Medulla oblongata (tissue), 1 donor: ENCODE measurements around the gene SLCO4C1.

Experiments used
- DNase-seq: peaks from one replicate; pipeline ENCODE4 v3.0.0-alpha.2; 2015; ENCODE audit errors: extremely low spot score

Gene SLCO4C1

DNA sequence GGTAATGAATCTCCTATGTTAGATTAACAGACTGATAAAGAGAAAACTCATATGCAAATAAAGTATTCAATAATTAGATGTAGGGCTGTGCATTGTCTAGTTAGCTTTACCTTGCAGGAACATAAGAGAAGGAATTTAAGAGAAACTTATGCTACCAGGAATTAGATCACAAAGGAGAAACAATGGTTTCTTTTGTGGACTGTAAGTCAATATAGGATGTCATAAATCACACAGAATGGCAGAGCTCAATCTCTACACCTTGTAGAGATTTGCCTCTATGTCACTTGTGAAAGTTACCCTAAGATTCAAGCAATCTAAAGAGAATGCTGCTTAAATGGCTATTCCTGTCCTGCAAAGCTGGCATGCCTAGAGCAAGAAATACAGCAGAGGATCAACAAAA lies 26.0 kb downstream of the SLCO4C1 start:
- no peak for DNase-seq

DNA sequence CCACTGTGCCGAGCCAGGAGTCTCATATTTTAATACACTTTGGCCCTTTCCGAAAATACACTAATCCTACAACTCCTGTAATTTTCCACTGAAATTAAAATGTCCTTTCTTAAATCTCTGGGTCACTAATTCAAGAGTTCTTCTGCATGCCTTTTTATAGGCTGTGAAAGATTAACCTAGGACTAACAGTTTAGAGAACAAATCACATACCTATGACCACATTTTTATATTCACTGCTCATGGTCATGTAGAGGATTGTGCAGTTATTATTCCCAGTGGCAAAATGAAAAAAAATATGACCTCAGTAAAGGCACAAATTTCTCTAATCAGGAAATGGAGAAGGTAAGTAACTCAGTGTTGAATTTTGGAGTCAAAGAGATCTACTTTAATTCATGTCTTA lies 33.4 kb downstream of the SLCO4C1 start:
- DNase-seq: no peak

DNA sequence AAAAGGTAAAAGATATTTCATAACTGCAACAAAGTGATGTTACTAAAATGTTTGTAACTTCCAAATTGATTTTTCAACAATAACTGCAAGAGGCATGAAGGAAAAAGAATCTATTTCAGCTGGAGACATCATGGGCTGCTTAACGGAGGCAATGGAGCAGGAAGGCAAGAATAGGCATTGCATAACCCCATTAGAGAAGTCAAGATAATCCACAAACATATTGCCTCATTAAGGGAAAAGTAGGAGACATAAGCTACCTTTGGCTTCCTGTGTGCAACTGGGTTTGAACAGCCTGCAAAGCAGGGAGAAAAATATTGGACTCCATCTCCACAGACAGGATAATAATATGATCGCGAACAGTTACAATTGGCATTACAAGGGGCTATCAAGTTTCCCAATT lies 46.7 kb downstream of the SLCO4C1 start:
- DNase-seq: no peak

DNA sequence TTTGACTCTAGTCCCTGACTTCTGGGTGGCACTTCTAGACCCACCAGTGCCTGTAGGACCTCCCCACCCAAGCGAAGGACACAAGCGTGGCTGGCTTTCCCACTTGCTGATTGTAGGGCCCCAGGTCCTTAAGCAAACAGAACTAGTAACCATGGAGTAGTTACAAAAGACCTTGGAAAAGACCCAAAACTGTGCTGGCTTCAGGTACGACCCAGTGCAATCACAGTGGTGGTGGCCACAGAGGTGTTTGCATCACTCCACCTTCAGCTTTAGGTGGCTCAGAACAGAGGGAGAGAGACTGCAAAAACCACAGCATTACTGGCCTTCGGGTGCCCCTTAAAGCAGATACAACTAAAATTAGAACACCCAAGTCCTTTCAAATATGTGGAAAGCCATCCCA lies 52.9 kb downstream of the SLCO4C1 start:
- DNase-seq: no peak

DNA sequence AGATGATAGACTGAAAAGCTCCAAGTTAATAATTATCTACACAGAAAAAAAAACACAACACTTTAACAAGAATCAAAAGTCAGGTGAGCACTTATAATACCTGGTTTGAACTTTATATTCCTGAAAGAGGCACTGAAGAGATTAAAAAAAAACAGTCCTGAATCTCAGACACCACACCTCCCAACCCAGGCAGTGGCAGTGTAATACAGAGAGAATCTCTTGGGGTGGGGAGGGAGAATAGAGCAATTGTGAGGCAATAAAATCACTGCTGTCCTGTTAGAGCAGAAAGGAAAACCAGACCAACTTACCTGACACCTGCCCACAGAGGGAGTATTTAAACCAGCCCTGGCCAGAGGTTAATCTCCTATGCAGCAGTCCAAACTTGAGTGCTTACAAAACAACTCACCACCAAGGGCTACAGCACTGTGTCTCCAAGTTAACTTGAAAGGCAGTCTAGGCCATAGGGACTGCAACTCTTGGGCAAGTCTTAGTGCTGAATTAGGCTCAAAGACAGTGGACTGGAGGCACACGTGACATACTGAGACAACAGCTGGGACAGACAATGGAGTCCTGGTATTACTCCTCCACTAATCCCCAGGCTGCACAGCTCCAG lies 54.2 kb downstream of the SLCO4C1 start:
- DNase-seq: no peak

DNA sequence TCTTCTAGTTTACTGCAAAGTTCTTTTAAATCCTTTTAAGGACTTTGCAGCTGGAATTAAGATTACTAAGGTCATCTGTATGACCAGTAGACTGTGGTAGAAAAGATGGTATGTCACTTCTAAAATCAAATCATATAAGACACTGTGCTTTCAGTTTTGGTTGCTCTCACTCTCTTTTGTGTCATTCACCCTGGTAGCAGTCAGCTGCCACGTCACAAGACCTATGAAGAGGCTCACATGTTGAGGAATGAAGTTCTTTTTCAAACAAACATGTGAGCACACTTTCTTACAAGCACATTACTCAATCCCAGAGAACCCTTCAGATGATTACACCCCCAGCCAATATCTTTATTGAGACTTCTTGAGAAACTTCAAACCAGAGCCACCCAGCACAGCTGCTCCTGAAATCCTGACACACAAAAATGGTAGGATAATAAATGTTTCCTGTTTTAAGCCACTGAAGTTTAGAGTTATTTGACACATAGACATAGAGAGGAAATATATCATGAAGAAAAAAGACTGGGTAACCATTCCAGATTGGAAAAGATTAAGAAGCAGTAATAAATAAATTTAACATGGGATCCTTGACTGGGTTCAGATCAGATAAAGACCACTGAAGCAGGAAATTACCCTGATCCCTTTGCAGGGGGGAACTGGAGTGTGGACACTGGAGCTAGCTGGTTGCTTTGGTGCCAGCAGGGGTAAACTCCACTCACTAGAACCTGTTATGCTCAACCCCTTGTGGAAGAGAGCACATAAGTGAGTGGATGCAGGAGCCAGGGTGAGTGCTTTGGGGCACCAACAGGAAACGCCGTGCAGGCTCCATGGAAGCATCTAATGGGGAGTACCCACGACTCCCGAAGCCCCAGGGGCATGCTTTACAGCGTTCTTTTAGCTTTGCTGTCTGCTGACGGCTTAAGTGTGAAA lies 64.1 kb downstream of the SLCO4C1 start:
- DNase-seq: no peak

DNA sequence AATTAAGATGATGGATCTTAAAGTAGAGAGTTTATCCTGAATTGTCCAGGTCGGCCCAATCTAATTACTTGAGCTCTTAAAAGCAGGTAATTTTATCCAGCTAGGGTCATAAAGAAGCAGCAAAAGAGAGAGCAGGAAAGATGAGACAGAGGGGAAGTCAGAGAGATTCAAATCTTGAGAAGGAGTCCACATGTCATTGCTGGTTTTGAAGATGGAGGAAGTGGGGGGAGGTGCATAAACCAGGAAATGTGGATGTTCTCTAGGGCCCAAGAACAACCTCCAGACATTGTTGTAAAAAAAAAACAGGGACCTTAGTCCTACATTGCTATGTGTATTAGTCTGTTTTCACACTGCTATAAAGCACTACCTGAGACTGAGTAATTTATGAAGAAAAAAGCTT lies 66.4 kb downstream of the SLCO4C1 start:
- DNase-seq: no peak

DNA sequence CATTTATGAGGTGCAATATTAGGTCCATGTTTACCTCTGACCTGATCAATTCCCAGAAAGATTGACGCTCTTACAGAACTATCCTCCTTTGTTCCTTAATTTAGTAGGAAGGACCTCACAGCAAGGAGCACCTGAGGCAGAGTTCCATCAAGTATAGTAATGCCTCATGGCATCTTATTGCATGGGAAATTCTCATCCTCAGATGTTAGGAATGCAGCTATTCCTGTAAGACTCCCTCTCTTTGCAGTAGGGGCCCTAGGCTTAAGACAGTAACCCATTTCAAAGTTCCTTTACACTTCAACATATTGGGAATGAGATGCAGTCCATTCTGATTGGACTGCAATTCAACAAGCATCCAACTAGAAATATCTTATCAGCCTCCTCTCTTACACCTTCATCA lies 69.8 kb downstream of the SLCO4C1 start:
- DNase-seq: no peak

DNA sequence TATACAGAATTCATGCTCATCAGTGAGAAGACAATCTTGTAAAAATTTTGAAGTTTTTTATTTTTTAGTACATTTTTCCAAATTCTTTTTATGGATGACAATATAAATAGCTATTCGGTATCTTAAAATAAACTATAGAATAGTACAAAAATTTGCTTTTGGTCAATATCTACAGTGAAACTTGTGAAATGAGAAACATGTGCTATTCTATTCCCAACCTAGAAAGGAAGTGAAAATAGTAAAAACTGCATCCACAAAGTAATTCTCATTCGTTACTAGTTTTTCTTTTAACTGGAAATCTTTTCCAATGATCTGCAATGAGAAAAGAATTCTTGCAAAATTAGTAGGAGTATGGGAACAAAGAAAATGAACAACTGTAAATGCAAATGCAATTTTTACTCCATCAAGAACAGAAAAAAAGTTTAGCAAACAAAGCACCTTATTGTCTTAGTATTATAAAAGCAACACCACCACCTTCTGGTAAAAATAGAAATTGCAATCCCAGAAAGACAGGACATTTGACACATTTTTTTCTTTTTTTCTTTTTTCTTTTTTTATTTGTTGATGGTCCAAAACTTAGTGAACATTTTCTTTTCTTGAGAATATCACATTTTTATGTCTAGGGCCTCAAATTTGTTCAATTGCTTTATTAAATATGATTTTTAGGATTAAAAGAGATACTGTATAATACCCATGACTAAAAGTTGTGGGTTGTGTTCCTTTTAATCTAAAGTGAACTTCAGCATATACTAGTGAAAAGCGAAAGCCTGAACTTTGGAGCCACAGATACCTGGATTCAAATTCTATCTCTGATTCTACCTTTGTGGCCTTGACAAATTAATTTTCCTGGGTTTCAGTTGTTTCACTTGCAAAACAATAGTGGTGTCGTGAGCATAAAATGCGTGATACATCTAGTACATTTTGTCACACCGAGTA lies 72.3 kb downstream of the SLCO4C1 start:
- DNase-seq: no peak

DNA sequence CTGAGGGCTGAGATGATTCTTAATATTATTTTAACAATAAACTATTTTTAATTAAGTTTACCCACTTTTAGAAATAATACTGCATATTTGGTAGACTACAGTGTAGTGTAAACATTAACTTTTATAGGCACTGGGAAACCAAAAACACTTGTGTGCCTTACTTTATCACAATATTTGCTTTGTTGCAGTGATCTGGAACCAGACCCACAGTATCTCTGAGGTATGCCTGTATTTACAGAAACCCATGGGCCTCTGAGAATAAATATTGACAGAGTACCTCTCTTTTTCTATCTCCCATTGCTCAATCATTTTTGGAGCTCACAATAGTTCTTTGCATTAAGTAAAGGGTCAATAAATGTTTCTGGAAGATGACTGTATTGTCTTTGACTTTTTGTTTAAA lies 73.3 kb downstream of the SLCO4C1 start:
- DNase-seq: no peak

DNA sequence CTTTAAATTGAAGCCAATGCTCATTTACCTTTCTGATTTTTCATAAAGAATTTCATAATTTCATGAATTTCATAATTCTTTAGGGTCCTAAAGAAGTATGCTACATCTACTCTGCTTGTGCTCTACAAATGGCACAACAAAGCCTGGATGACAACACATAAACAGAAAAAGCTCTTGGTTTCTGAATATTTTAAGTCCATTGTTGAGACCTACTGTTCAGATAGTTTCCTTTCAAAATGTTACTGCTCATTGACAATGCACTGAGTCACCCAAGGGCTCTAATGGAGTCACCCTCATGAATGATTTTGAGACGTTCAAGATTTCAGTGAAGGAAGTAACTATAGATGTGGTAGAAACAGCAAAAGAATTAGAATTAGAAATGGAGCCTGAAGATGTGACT lies 74.1 kb downstream of the SLCO4C1 start:
- no peak for DNase-seq

DNA sequence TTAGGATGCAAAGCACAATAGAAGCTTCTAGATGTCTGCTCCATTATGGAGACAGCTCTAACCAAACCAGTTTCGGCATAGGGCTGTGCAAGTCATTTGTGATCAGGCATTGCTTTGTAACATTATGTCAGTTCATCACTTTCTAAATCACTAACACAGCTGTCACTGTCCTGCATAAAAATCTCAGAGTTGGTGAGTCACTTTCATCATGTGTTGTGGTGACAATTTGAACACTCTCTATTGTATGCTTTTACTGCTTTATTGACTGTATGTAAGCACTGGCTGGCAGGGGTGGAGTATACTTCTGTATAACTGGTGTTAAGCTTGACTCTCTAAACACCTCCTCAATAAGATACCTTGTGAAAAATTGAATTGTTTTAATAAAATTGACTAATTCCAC lies 77.9 kb downstream of the SLCO4C1 start:
- DNase-seq: no peak

DNA sequence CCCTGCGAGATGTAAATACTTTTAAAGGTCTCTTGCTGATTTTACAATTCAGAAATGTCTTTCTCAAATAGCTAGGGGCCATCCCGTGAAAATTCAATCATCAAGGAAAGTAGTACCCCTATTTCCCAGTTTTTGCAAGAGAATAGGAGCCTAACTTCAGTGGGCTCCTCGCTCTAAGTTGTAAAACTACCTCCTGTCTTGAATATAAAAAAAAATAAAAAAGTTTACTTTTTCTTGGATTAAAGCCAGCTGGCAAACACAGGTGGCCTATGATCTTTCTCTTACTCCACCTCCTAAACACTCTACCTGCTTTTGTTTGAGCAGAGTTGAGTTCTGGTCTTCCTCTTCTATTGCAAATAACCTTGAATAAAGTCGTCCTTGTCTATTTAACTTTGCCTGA lies 79.4 kb downstream of the SLCO4C1 start:
- DNase-seq: no peak

DNA sequence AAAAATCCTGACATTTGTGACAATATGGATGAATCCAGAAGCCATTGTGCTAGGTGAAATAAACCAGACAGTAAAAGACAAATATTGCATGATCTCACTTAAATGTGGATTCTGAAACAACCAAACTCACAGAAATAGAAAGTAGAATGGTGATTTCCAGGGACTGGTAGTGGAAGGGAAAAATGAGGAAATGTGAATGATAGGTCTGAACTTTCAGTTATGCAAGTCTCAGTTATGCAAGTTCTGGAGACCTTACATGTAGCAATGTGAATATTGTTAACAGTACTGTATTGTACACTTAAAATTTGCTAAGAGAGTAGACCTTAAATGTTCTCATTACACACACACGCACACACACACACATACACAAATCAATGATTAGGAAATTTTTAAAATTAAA lies 84.9 kb downstream of the SLCO4C1 start:
- DNase-seq: no peak

DNA sequence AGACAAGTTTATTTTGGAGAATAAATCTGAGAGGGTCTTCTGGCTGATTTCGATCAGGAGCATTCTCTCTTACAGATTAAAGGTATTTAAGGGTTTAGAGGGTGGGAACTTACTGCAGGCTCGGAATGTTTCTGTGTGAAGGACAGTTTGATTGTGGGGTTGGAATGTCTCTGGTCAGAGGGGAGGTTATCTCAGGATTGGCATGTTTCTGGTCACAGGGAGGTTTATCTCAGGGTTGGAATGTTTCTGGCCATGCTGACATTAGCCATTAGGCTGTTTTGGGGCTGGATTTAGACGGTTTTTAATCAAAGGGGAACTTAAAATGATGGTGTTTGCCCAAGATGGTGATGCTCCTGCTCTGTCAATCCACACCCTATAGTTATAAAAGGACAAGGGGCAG lies 95.2 kb downstream of the SLCO4C1 start:
- no peak for DNase-seq

DNA sequence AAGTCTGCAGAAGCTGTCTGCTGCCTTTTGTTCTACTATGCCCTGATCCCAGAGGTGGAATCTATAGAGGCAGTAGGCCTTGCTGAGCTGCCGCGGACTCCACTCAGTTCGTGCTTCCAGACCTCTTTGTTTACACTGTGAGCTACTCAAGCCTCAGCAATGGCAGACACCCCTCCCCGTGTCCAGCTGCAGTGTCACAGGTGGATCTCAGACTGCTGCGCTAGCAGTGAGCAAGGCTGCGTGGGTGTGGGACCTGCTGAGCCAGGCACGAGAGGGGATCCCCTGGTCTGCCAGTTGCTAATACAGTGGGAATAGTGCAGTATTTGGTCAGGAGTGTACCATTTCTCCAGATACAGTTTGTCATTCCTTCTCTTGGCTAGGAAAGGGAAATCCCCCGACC lies 99.6 kb downstream of the SLCO4C1 start:
- DNase-seq: no peak
